Fibroblast of the aortic adventitia (primary cell): ENCODE data around the gene SMARCC2. TPM values are rescaled to one million over a fixed set of nuclear protein-coding genes. Genes with fewer than 3 reads are reported as not detected.
"Not testable (repeated sequence)": the region's sequence is repeated elsewhere in the genome, so short reads cannot be mapped to it uniquely, and the experiment has no call there.

Source experiments
- DNase-seq: peaks from one replicate; pipeline ENCODE4 v3.0.0-alpha.2; 2010; ENCODE audit warnings: low read depth
- H3K4me3 ChIP-seq: 2 replicates; pipeline ENCODE4 v1.5.1; 2011; ENCODE audit warnings: low read depth, mild to moderate bottlenecking, control low read depth, low read length, moderate library complexity
- CTCF ChIP-seq: IDR thresholded peaks from 2 replicates; pipeline ENCODE4 v1.5.1; 2011; ENCODE audit warnings: mild to moderate bottlenecking, low read length, control low read depth, inconsistent platforms; ENCODE audit not compliant: insufficient read depth
- total RNA-seq: library from RNA; depleted of rRNA; stranded (reverse); fragments of >200 nt; gene quantifications from 2 replicates; pipeline ENCODE4 v1.2.3, GENCODE V29; 2012; ENCODE audit warnings: low replicate concordance

Gene SMARCC2
- total RNA-seq, 1 donor, result 69.4 TPM

DNA sequence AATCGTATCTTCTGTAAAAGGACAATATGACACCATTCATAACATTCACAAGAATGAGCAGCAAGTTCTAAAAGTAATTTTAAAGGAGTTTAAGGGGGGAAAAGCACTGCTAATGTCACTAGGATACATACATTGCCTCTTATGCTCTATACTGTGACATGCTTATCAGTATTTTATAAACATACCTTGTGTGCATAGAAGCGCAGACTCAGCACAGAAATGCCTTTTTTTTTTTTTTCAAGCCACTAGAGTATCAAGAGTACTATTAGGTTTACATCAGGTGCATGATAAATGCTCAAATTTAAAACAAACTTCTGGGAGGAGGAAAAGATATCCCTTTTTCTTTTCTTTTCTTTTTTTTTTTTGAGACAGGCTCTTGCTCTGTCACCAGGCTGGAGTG is 13.6 kb upstream of the SMARCC2 start:
- no peak for TF ChIP-seq CTCF
- H3K4me3 ChIP-seq, result no peak overlapping the region

DNA sequence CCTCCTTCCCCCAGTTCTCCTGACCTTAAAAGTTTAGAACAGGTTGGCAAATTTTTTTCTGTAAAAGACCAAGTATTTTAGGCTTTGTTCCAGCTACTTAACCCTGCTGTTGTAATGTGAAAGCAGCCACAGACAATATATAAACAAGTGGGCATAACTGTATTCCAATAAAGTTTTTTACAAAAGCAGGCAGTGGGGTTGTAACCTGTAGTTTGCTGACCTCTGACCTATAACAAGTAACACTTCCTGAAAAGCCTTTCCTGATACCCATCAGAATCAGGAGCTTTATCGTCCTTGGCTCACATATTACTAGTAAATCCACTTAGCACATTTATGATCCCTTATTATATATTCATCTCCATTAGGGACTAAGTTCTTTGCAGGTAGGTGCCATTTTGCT is 13.1 kb upstream of the SMARCC2 start:
- TF ChIP-seq CTCF, result no peak
- no peak overlapping the region for H3K4me3 ChIP-seq
- no peak for DNase-seq

More for the DNA sequence above, 13.6 kb upstream of the SMARCC2 start:
- no peak for DNase-seq

- peak; percentile 76 for DNase-seq
- H3K4me3 ChIP-seq, result no peak overlapping the region
- TF ChIP-seq CTCF, result no peak
These were observed 9.6 kb upstream of the SMARCC2 start for GRCh38 chr12:56198836-56199235.

- no peak overlapping the region for H3K4me3 ChIP-seq
- no peak for TF ChIP-seq CTCF
- peak; percentile 36 for DNase-seq
These were observed 8.8 kb upstream of the SMARCC2 start for GRCh38 chr12:56197921-56198635.

GRCh38 chr12:56196818-56197550 is 7.7 kb upstream of the SMARCC2 start:
- H3K4me3 ChIP-seq, result not testable (repeated sequence)
- peak; percentile 98 for DNase-seq

GRCh38 chr12:56193025-56193578 is 3.8 kb upstream of the SMARCC2 start:
- peak; percentile 83 for TF ChIP-seq CTCF
- H3K4me3 ChIP-seq, result no peak overlapping the region
- DNase-seq, result peak; percentile 94

DNA sequence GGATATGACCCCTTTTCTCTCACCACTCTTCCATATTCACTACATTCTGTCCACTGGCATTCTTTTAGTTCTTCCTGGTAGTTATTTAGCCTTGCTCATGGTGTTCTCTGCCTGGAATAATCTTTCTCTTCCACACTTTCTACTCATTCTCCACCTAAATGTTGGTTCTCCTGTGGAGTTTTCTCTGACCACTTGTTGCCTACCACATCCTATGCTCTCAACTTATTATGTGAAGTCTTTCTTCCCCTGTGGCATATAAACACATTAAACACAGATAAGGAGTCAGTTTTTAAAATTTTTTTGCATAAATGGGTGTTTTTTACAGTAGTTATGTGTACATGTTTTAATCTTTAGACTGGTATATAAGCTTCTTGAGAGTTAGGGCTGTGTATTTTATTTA is 3.3 kb upstream of the SMARCC2 start:
- no peak overlapping the region for H3K4me3 ChIP-seq
- DNase-seq, result no peak
- TF ChIP-seq CTCF, result no peak
